IMR-90 (cell line): ENCODE results near the gene HSP90AA1. TPM values are rescaled to one million over a fixed set of nuclear protein-coding genes. Genes with fewer than 3 reads are reported as not detected.

Source experiments
- ATAC-seq: fragments of 200-7000 bp; cut with Tn5 transposase; 2 replicates; pipeline ENCODE4 v1.9.1; 2020; ENCODE audit warnings: low read depth, mild to moderate bottlenecking, moderate library complexity
- BruUV-seq: library from RNA; stranded (reverse); fragments of 400-500 nt; replicated peaks from 2 replicates; lab custom pipeline; 2021; lab: Mats Ljungman, UMichigan
- CTCF ChIA-PET: fragments of 300-600 bp; formaldehyde crosslinking; extraction: SDS; loops from one replicate; lab custom pipeline; 2021; ENCODE audit warnings: antibody characterized with exemption; lab: Yijun Ruan, JAX
- POLR2A ChIA-PET: fragments of 300-600 bp; sonication (Branson Sonifier 250); formaldehyde crosslinking; loops from one replicate; lab custom pipeline; 2022; ENCODE audit warnings: antibody characterized with exemption; ENCODE audit not compliant: unreplicated experiment; lab: Charles Lee
- DNase-seq: peaks from one replicate; pipeline ENCODE4 v3.0.0; 2013
- H2AFZ ChIP-seq: replicated peaks from 2 replicates; pipeline ENCODE3; 2013; ENCODE audit warnings: low read length, mild to moderate bottlenecking; ENCODE audit not compliant: poor library complexity
- H2AK5ac ChIP-seq: 2 replicates; pipeline ENCODE4 v1.6.1; 2013; ENCODE audit warnings: low read depth, low read length, inconsistent platforms
- H2AK9ac ChIP-seq: replicated peaks from 2 replicates; pipeline ENCODE3; 2013; ENCODE audit warnings: mild to moderate bottlenecking, low read depth, low read length, moderate library complexity; ENCODE audit not compliant: poor library complexity
- H2BK120ac ChIP-seq: 2 replicates; pipeline ENCODE4 v1.6.1; 2013; ENCODE audit warnings: low read depth, low read length, inconsistent platforms
- H2BK15ac ChIP-seq: 3 replicates; pipeline ENCODE4 v1.6.1; 2013; ENCODE audit warnings: low read depth, low read length, inconsistent platforms
- H2BK20ac ChIP-seq: 2 replicates; pipeline ENCODE4 v1.6.1; 2013; ENCODE audit warnings: low read depth, mild to moderate bottlenecking, inconsistent platforms, low read length, moderate library complexity
- H2BK5ac ChIP-seq: 2 replicates; pipeline ENCODE4 v1.6.1; 2013; ENCODE audit warnings: mild to moderate bottlenecking, low read depth, low read length, inconsistent platforms; ENCODE audit not compliant: poor library complexity, severe bottlenecking
- H3K14ac ChIP-seq: replicated peaks from 2 replicates; pipeline ENCODE4 v1.6.1; 2013; ENCODE audit warnings: low read depth, low read length, inconsistent platforms
- H3K18ac ChIP-seq: 2 replicates; pipeline ENCODE4 v1.6.1; 2013; ENCODE audit warnings: low read depth, low read length, control low read depth
- H3K23ac ChIP-seq: 2 replicates; pipeline ENCODE4 v1.6.1; 2013; ENCODE audit warnings: low read depth, low read length, inconsistent platforms
- H3K27ac ChIP-seq: 2 replicates; pipeline ENCODE4 v1.5.1; 2013; ENCODE audit warnings: mild to moderate bottlenecking, control low read depth, low read length; ENCODE audit not compliant: insufficient read depth
- H3K27me3 ChIP-seq: 2 replicates; pipeline ENCODE4 v1.6.1; 2013; ENCODE audit warnings: low read length; ENCODE audit not compliant: control insufficient read depth, insufficient read depth
- H3K36me3 ChIP-seq: 2 replicates; pipeline ENCODE4 v1.6.1; 2013; ENCODE audit warnings: low read length, mixed read lengths; ENCODE audit not compliant: control insufficient read depth, insufficient read depth
- H3K4ac ChIP-seq: 2 replicates; pipeline ENCODE4 v1.6.1; 2013; ENCODE audit warnings: low read depth, low read length, inconsistent platforms
- H3K4me1 ChIP-seq: 2 replicates; pipeline ENCODE4 v1.6.1; 2013; ENCODE audit warnings: low read length, mixed read lengths; ENCODE audit not compliant: control insufficient read depth, insufficient read depth
- H3K4me2 ChIP-seq: 2 replicates; pipeline ENCODE4 v1.6.1; 2013; ENCODE audit warnings: low read depth, mild to moderate bottlenecking, control low read depth, low read length, moderate library complexity
- H3K4me3 ChIP-seq: 2 replicates; pipeline ENCODE4 v1.5.1; 2013; ENCODE audit warnings: low read depth, mild to moderate bottlenecking, control low read depth, low read length, moderate library complexity; ENCODE audit not compliant: insufficient read depth
- H3K56ac ChIP-seq: 2 replicates; pipeline ENCODE4 v1.6.1; 2013; ENCODE audit warnings: low read length, inconsistent platforms; ENCODE audit not compliant: insufficient read depth; ENCODE audit errors: extremely low read depth
- H3K79me1 ChIP-seq, 2 experiments: 2 replicates each; pipeline ENCODE4 v1.6.1; 2013; ENCODE audit warnings: low read length in 2 of 2, inconsistent platforms in 1 of 2, low read depth in 1 of 2
- H3K9ac ChIP-seq: 2 replicates; pipeline ENCODE4 v1.6.1; 2013; ENCODE audit warnings: low read depth, low read length, control low read depth
- H3K9me1 ChIP-seq: 2 replicates; pipeline ENCODE4 v1.6.1; 2013; ENCODE audit warnings: low read length, inconsistent platforms; ENCODE audit not compliant: insufficient read depth
- H3K9me3 ChIP-seq: 2 replicates; pipeline ENCODE4 v1.6.1; 2013; ENCODE audit warnings: low read length; ENCODE audit not compliant: control insufficient read depth, insufficient read depth
- H4K20me1 ChIP-seq: 2 replicates; pipeline ENCODE4 v1.6.1; 2013; ENCODE audit warnings: low read length, inconsistent platforms; ENCODE audit not compliant: insufficient read depth
- H4K5ac ChIP-seq: 2 replicates; pipeline ENCODE4 v1.6.1; 2013; ENCODE audit warnings: mild to moderate bottlenecking, low read depth, low read length, control low read depth
- H4K8ac ChIP-seq, 2 experiments: 2 replicates each; pipeline ENCODE4 v1.6.1; 2013; ENCODE audit warnings: low read depth in 2 of 2, low read length in 2 of 2, control low read depth in 1 of 2, inconsistent platforms in 1 of 2
- H4K91ac ChIP-seq: 2 replicates; pipeline ENCODE4 v1.6.1; 2013; ENCODE audit warnings: low read depth, low read length, inconsistent platforms; ENCODE audit not compliant: insufficient read depth
- CEBPB ChIP-seq: IDR thresholded peaks from 2 replicates; pipeline ENCODE4 v1.6.1; 2012; ENCODE audit warnings: low read depth, low read length, improper control_type of control experiment
- CHD1 ChIP-seq: IDR thresholded peaks from 2 replicates; pipeline ENCODE4 v1.6.1; 2012; ENCODE audit warnings: low read depth, low read length, improper control_type of control experiment
- CTCF ChIP-seq: conservative IDR thresholded peaks from 2 replicates; pipeline ENCODE4 v1.5.1; 2012; ENCODE audit warnings: mild to moderate bottlenecking, low read depth, low read length, improper control_type of control experiment
- FOS ChIP-seq: fragments of 150-350 bp; IDR thresholded peaks from 2 replicates; pipeline ENCODE4 v1.6.1; 2016; ENCODE audit warnings: low read depth, low read length
- NFE2L2 ChIP-seq: fragments of 150-350 bp; IDR thresholded peaks from 2 replicates; pipeline ENCODE4 v1.6.1; 2016; ENCODE audit warnings: low read depth, mild to moderate bottlenecking, low read length
- POLR2A ChIP-seq: IDR thresholded peaks from 2 replicates; pipeline ENCODE4 v1.6.1; 2012; ENCODE audit warnings: mild to moderate bottlenecking, low read depth, low read length
- SMC3 ChIP-seq: fragments of 150-350 bp; IDR thresholded peaks from 2 replicates; pipeline ENCODE4 v1.6.1; 2016; ENCODE audit warnings: low read depth, mild to moderate bottlenecking, antibody characterized with exemption, low read length, moderate library complexity
- USF2 ChIP-seq: fragments of 150-350 bp; IDR thresholded peaks from 2 replicates; pipeline ENCODE4 v1.6.1; 2017; ENCODE audit warnings: mild to moderate bottlenecking, antibody characterized with exemption, low read length, low read depth
- WGBS, 2 experiments: methylation state at CpG; one replicate each; pipeline versions ENCODE4 v1.1.5 to v1.1.7; 2013; ENCODE audit warnings: missing lambda C conversion rate in 2 of 2; ENCODE audit not compliant: insufficient read length in 1 of 2; ENCODE audit errors: extremely low coverage in 2 of 2; 5-methylcytosine and 5-hydroxymethylcytosine counted together
- dilution Hi-C: fragments of 300-500 bp; cut with HindIII; formaldehyde crosslinking; loops from one replicate; pipeline ENCODE4 v1.14.3; 2018; ENCODE audit warnings: low sequenced_read_pairs; ENCODE audit not compliant: unreplicated experiment
- in situ Hi-C: fragments of 300-500 bp; cut with MboI; formaldehyde crosslinking; loops from 3 replicates; pipeline ENCODE4 v1.14.3; 2019; ENCODE audit warnings: low sequenced_read_pairs, inconsistent platforms, mixed read lengths
- intact Hi-C: fragments of 100-400 bp; cut with micrococcal nuclease; formaldehyde crosslinking; loops from 2 replicates; pipeline ENCODE4 v1.10.0; 2022
- polyA plus RNA-seq, 3 experiments: library from polyadenylated mRNA; depleted of rRNA; stranded (reverse); fragments of >200 nt; gene quantifications; 2 replicates each; pipeline ENCODE4 v1.2.3, GENCODE V29; 2012; ENCODE audit warnings: low replicate concordance in 1 of 3
- total RNA-seq: library from RNA; depleted of rRNA; stranded (reverse); fragments of >200 nt; gene quantifications from 2 replicates; pipeline ENCODE4 v1.2.3, GENCODE V29; 2012

The HSP90AA1 gene
- total and polyA plus RNA-seq, 2 of the 4 experiments (the other 2 are of a cell fraction), result 535 to 578 TPM

- Histone ChIP-seq H3K9me3 (peaks cover 2% of the 10 kb centered on the region; the same call in 1 of the 2 replicates), H4K8ac (no peak overlapping the region), H2BK5ac (no peak overlapping the region), H3K23ac (no peak overlapping the region), H2AFZ (no peak overlapping the region), H4K5ac (no peak overlapping the region), H3K9ac (no peak overlapping the region), H2AK9ac (no peak overlapping the region), H3K4ac (no peak overlapping the region), H2AK5ac (no peak overlapping the region), H2BK15ac (no peak overlapping the region), H3K27ac (no peak overlapping the region), H3K4me3 (no peak overlapping the region), H4K91ac (no peak overlapping the region), H3K9me1 (no peaks in the 10 kb centered on the region), H3K14ac (no peak overlapping the region), H3K27me3 (no peaks in the 10 kb centered on the region), H3K79me1 (no peaks in the 10 kb centered on the region), H3K18ac (no peak overlapping the region), H2BK120ac (no peak overlapping the region), H3K4me1 (no peaks in the 10 kb centered on the region), H3K4me2 (no peak overlapping the region), H4K20me1 (no peaks in the 10 kb centered on the region), H3K36me3 (no peaks in the 10 kb centered on the region), H3K56ac (no peak overlapping the region), H2BK20ac (no peak overlapping the region)
- ATAC-seq (no peak), DNase-seq (no peak)
- no TSS peak for BruUV-seq
- POLR2A ChIA-PET, result no interaction called here
- dilution Hi-C loops, result no loop called here
- WGBS, 2 experiments, result 100% methylated on average over 5 of the region's 13 CpGs; no CpG with 5 or more reads in 1 of the 2 experiments
- TF ChIP-seq CHD1, result no peak
- TF ChIP-seq SMC3, result no peak
- no peak for TF ChIP-seq FOS
- TF ChIP-seq CEBPB, result no peak
- no peak for TF ChIP-seq CTCF
- no peak for TF ChIP-seq POLR2A
- TF ChIP-seq USF2, result no peak
- TF ChIP-seq NFE2L2, result no peak
- CTCF ChIA-PET, result no interaction called here
- intact Hi-C loops, result no loop called here
- in situ Hi-C loops, result no loop called here
These were observed 29.7 kb upstream of the HSP90AA1 start for GRCh38 chr14:102116361-102117180.
